ENCODE data around the gene CARNS1.

The CARNS1 gene

GRCh38 chr11:67470337-67471002 is 55.0 kb downstream of the CARNS1 start:
- FAIRE-seq (no peak), DNase-seq (ENCODE audit: insufficient read length, low spot score) (no peak)
- no peak for TF ChIP-seq CTCF (IDR thresholded peaks at IDR 0.05; ENCODE audit: insufficient read depth, missing control alignments)

GRCh38 chr11:67472882-67473281 is 57.4 kb downstream of the CARNS1 start:
- FAIRE-seq (no peak), DNase-seq (ENCODE audit: insufficient read length, low spot score) (no peak)
- TF ChIP-seq CTCF (IDR thresholded peaks at IDR 0.05; ENCODE audit: insufficient read depth, missing control alignments): no peak
